ENCODE results near the gene PPIL1. TPM values are rescaled to one million over a fixed set of nuclear protein-coding genes. Genes with fewer than 3 reads are reported as not detected.

Gene PPIL1
- polyA plus RNA-seq, 12 donors = 29.9 to 46.2 (median 36.8) TPM; not detected in 1

GRCh38 chr6:36839749-36840431 is 34.7 kb downstream of the PPIL1 start:
- no peak for DNase-seq

- peak; percentile 45 for DNase-seq
Observed at GRCh38 chr6:36838896-36839748, 35.5 kb downstream of the PPIL1 start, which contains the start of gene CPNE5. Gene CPNE5, minus strand, starts transcription at chr6:36839444. Its CDS starts 67 bp downstream, at chr6:36839377.

GRCh38 chr6:36837686-36838085 is 36.9 kb downstream of the PPIL1 start:
- no peak for DNase-seq

DNA sequence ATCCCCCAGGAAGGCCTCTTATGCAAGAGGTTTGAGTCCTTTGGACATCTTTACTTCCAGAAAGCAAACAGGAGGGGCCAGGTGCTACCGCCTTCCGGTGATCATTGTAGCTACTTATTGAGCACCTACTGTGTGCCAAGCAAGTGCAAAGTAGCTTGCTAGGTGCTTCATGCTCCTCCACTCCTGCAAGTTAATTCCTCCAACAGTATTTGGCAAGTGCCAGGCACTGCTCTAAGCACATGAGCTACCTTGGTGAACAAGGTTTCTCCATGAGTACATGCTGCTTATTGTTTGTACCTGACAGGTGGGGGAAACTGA is 37.6 kb downstream of the PPIL1 start:
- no peak for DNase-seq

GRCh38 chr6:36836111-36837021 is 38.2 kb downstream of the PPIL1 start:
- no peak for DNase-seq

- no peak for DNase-seq
Observed at GRCh38 chr6:36834576-36835341, 39.8 kb downstream of the PPIL1 start.

DNA sequence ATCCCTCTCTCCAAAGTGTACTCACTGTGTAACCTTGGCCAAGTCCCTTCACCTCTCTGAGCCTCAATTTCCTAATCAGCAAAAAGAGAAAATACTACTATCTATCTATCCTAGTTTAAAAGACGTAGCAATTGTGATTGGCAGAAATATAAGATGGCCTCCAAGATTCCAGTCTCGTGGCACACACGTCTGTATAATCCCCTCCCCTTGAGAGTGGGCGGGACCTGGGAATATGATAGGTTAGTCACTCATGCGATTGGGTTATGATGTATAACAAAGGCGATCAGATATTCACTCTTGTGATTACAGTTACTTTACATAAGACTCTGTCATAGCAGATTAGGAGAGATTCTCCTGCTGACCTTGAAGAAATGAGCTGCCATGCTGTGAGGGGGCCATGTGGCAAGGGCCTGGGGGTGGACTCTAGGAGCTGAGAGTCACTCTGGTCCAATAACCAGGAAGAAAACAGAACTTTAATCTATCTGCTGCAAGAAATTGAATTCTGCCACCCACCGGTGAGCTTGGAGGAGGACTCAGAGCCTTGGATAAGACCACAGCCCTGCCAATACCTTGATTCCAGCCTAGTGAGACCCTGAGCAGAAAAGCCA is 41.3 kb downstream of the PPIL1 start:
- no peak for DNase-seq

GRCh38 chr6:36832313-36832712 is 42.3 kb downstream of the PPIL1 start:
- no peak for DNase-seq

- no peak for DNase-seq
Observed at GRCh38 chr6:36830577-36830976, 44.0 kb downstream of the PPIL1 start.

- DNase-seq = peak; percentile 68
Observed at GRCh38 chr6:36829919-36830544, 44.6 kb downstream of the PPIL1 start.

GRCh38 chr6:36827261-36828079 is 47.1 kb downstream of the PPIL1 start:
- peak; percentile 60 for DNase-seq

DNA sequence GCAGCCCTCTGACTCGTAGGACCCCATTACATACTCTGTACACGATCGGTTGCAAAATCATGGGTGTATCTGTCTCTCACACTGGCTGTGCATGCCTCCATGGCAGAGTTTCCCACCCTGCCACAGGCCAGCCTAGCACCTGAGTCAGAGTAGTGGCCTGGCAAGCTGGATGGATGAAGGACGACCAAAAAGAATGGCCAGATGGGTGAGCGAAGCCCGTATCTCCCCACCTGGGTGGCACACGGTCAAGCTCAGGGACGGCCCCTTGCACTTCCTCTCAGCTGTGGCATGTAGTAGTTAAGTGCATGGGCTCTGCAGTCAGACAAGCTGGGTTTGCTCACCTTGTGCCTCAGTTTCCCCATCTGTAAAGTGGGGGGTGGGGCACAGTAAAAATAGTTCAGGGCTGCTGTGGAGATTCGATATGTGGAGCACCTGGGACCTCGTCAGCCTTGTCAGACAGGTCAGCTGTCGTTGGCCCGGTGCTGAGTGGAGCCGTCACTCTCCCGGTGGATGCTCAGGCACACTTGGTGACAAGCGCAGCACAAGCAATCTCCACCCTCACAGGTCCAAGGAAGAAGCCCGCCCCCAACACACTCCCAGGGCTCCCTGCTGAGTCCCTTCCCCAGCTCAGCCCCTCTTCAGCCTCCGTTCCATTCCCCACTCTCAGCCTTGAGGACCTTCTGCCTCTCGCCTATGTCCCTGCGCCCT is 47.9 kb downstream of the PPIL1 start:
- DNase-seq = no peak

DNA sequence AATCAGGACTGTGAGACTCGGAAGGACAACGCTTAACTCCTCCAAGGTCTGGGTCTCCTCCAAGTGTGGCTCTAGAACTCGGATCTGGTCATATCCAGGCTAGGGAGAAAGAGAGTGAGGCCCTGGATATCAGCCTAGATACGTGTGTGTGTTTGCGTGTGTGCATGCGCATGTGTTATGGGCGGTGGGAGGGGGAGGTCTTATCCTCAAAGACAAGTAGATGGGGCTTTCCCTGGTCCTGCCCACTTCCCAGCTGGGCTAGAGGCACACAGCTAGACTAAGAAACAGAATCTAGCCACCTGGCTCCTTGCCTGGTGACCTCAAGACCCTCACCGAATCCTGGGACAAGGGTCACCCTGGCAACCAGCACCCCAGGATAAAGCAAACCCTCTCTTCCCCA is 48.6 kb downstream of the PPIL1 start:
- no peak for DNase-seq

DNA sequence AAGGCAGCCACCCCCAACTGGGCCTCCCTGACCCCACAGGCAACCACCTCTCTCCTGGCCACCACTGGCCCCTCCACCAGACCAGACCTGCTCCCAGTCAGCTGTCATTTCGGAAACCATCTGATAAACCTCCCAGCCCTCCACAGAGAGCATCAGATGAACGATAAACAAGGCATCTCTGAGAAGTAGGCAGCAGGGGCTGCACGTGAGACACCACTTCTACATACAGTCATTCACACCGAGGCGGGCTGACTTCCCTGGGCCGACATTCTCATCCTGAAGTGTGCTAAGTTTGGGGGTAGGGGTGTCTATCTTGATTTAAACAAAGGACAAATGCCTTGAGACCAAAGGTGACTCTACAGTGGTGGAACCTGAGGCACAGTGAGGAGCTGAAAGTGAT is 49.2 kb downstream of the PPIL1 start:
- no peak for DNase-seq

DNA sequence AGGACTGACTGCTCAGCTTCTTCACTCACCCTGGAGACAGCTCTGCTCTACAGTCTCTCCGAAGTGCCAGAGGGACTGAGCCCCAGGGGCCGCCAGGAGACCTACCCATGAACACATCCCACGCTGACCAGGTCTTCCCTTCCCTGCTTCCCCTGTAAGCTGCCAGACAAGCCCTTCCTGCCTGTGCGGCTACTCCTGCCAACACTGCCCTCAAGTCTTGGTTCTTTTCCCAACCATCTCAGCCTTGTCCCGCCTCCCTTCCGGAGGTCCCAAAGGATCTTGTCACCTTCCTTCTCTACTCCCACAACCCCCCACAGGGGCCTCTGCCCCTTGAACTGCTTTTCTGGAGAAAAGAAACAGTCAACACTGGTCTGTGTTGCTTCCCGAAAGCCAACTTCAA is 50.4 kb downstream of the PPIL1 start:
- DNase-seq = no peak

GRCh38 chr6:36823421-36824096 is 51.0 kb downstream of the PPIL1 start:
- DNase-seq = no peak

- DNase-seq = no peak
Observed at GRCh38 chr6:36822506-36823269, 51.9 kb downstream of the PPIL1 start.

Measured in muscle of arm (tissue), 12 donors.